ENCODE measurements around the gene REPS1.
"Not testable (repeated sequence)": the region's sequence is repeated elsewhere in the genome, so short reads cannot be mapped to it uniquely, and the experiment has no call there.

The REPS1 gene

DNA sequence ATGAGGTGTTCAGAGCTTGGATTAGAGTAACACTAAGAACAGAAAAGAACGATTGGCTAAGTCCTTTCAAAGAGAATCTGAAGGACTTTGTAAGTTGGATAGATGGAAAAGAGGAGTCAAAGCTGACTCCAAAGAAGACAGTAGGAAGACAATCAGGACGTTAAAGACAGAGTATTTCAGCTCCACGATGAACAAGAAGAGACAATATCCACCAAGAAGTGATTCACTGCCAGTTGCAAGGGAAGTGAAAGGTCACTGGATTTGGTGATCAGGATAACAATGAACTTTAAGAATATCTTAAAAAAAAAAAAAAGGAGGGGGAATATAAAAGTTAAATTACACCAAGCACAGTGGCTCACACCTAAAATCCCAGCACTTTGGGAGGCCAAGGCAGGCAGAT lies 17.9 kb downstream of the REPS1 start:
- no peak for DNase-seq

- no peak for DNase-seq
Measured at GRCh38 chr6:138966870-138967269, 21.2 kb downstream of the REPS1 start.

- no peak for DNase-seq
Measured at GRCh38 chr6:138965971-138966370, 22.1 kb downstream of the REPS1 start.

DNA sequence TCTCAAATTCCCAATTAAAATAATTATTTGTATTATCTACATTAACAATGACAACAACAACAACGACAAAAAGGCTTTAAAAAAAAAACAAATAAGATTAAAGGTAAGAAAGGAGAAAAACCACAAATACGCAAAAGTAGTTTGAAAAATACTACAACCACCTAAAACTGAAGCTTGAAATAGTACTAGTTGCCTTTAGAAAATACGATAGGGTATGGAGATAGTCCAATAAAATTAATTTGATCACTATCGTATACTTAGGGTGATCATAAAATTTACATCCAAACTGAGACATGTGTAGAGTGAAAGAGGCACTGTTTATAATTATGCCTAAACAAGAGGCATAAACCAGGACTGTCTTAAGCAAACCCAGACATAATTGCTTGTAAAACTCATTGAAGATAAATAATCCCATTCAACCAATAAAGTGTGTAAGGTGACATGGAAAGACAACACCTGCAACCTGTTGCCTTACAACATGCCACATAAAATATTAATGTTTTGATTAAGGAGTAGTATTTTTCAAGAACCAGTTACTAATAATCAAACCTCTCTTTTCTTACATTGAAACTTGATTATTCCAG lies 22.7 kb downstream of the REPS1 start:
- no peak for DNase-seq

GRCh38 chr6:138964012-138964411 lies 24.0 kb downstream of the REPS1 start:
- no peak for DNase-seq

DNA sequence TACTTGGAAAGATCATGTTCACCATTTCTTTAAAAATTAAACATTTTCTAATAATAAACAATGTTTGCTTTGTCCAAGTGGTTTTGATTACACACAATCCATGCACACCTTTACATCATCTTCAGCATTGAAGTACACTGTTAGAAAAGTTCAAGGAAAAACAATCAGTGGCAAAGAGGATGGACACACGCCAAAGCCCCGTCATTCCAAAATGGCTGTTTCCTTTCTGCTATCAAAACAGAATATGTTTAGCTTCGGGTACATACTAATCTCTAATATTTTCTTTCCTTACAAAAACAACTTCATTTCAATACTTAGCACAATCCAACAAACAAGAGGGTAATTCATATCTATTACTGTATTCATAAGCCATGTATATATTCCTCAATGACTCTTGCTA lies 24.5 kb downstream of the REPS1 start:
- no peak for DNase-seq

GRCh38 chr6:138963119-138963518 lies 24.9 kb downstream of the REPS1 start:
- DNase-seq, result no peak

GRCh38 chr6:138959521-138959920 lies 28.5 kb downstream of the REPS1 start:
- DNase-seq, result no peak

DNA sequence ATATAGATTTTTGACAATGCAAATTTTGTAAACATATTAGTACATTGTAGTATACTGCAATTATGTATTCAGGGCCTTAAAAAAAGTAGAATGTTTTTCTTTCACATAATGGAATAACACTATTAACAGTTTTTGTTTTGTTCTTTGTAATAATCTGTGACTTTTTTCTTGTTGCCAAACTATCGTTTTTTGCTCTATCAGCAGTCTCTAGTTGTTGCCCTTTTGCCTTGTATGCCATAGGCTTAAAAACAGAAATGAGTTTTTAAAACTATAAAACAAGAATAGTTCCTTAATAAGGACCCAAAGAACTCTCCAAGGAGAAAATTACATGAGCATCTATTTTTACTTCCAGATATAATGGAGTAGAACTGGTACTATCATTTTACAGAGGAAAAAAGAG lies 29.5 kb downstream of the REPS1 start:
- no peak for DNase-seq

DNA sequence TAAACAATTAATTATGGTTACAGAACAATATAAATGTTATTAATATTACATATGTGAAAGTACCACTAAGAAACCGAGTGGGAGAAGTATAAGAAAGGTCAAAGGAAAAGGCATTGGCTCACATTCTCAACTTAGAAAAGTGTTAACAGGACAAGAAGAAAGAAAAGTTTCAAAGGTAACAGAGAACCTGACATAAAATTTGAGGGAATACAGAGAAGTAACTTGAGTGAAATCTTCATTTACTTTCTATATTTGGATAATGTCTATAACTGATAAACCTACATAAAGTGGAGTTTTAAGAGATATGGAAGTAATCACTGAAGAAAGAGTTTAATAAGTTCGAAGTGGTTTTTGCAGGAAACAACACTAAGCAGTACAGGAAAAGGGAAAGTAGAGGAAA lies 30.1 kb downstream of the REPS1 start:
- no peak for DNase-seq

- no peak for DNase-seq
Measured at GRCh38 chr6:138957484-138957883, 30.6 kb downstream of the REPS1 start.

GRCh38 chr6:138956244-138956924 lies 31.7 kb downstream of the REPS1 start:
- DNase-seq, result no peak

- no peak for DNase-seq
Measured at GRCh38 chr6:138955262-138955661, 32.8 kb downstream of the REPS1 start.

GRCh38 chr6:138953451-138953850 lies 34.6 kb downstream of the REPS1 start:
- DNase-seq, result no peak

- no peak for DNase-seq
Measured at GRCh38 chr6:138948546-138949179, 39.4 kb downstream of the REPS1 start.

DNA sequence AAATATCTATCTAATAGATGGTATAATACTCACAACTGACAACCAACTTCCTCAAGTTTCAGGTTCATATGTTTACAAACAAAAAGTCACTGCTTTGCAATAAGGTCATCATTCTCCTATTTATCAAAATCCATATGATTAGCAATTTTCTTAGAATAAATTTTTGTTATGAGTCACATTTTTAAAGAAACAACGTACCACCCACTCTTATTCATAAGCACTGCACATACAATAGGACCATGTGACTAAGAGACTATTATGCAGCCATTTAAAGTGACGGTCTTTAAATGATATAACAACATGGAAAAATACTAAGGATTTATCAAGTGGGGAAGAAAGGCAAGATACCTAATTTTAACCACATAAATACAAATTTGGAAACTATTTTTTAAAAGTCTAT lies 40.0 kb downstream of the REPS1 start:
- no peak for DNase-seq

GRCh38 chr6:138945354-138945753 lies 42.7 kb downstream of the REPS1 start:
- no peak for DNase-seq

DNA sequence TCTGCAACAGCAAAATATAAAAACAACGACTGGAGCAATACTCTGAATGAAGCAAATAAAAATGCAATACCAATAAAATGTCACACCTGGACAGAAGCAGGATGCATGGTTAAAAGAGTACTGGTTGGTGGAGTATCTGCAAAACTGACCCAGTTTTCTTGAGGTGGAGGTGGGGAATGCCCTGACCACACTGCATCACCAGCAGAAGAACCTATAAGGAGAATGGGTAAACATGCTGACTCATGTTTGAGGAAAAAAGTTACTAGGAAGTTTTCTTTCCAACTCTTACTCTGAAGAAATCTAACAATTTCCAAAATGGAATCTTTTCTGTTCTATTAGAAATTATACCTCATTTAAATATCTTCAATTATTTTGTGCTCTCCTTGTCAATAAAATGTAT lies 43.6 kb downstream of the REPS1 start:
- no peak for DNase-seq

GRCh38 chr6:138943089-138943625 lies 44.9 kb downstream of the REPS1 start:
- DNase-seq, result no peak

- not testable (repeated sequence) for DNase-seq
Measured at GRCh38 chr6:138936873-138937272, 51.2 kb downstream of the REPS1 start.

- no peak for DNase-seq
Measured at GRCh38 chr6:138931660-138932059, 56.4 kb downstream of the REPS1 start.

DNA sequence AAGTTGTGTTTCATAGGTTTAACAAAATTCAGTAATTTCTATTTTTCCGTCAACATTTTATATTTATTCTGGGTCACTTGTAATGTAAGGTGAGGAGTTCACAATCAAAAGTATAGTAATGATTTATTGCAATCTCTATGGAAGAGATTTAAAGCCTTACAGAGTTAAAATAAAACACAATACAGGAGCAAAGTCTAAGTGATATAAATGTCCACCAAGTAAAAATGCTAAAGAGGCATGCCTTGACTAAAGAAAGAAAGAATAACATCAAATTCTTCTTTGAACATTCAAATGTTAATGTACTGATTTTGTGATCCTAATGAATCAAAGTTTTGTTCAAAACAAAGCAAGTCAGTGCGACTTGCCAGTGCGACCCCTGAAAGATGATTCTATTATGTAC lies 61.5 kb downstream of the REPS1 start:
- DNase-seq, result no peak

DNA sequence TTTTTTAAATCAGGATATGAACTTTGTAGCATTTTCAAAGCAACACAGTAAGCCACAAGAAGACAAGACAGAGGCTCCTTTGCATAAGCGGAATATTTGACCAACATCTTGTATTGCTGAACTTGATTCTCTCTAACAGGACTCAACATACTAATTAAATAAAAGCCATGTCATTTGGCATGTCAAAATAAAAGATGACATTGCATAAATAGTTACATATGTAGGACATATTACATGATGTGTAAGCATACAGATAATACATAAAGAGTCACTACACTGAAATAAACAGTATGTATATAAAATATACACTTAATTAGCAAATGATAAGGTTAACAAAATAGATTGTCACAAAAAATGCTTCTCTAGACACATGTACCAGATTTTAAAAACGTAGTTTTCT lies 62.2 kb downstream of the REPS1 start:
- DNase-seq, result no peak

DNA sequence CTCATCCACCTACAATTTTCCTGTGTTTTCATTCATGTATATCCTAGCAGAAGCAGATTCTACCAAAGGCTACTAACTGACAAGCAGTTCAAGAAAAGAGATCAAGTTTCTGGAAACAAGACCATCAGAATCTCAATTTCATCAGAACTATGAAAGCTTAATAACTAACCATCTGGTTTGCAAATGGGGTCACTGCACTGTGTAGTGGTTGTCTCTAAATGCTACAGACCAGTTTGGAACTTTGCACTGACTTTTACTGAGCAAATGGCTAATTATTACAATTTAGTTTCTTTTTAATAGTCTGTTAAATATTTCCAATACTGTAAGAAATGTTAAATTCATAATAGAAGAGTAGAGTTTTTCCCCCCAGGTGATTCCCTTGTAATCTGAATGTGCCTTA lies 64.5 kb downstream of the REPS1 start:
- no peak for DNase-seq

All from activated CD8-positive, alpha-beta memory T cell treated with anti-CD3 and anti-CD28 coated beads for 24 hours (primary cell).